Astrocyte (in vitro differentiated cells and primary cell): Measurements from ENCODE around the gene PODN.

Experiments used
- EZH2 ChIP-seq: IDR thresholded peaks from 2 replicates; pipeline ENCODE4 v1.6.1; 2012; ENCODE audit warnings: mild to moderate bottlenecking, low read length, inconsistent platforms; ENCODE audit not compliant: insufficient read depth
- TF ChIP-seq, protein P1 (sequence below): IDR thresholded peaks from 2 replicates; pipeline ENCODE4 v1.5.1; 2011; ENCODE audit warnings: low read depth, mild to moderate bottlenecking, inconsistent platforms, low read length, moderate library complexity; ENCODE audit not compliant: insufficient read depth

DNA sequence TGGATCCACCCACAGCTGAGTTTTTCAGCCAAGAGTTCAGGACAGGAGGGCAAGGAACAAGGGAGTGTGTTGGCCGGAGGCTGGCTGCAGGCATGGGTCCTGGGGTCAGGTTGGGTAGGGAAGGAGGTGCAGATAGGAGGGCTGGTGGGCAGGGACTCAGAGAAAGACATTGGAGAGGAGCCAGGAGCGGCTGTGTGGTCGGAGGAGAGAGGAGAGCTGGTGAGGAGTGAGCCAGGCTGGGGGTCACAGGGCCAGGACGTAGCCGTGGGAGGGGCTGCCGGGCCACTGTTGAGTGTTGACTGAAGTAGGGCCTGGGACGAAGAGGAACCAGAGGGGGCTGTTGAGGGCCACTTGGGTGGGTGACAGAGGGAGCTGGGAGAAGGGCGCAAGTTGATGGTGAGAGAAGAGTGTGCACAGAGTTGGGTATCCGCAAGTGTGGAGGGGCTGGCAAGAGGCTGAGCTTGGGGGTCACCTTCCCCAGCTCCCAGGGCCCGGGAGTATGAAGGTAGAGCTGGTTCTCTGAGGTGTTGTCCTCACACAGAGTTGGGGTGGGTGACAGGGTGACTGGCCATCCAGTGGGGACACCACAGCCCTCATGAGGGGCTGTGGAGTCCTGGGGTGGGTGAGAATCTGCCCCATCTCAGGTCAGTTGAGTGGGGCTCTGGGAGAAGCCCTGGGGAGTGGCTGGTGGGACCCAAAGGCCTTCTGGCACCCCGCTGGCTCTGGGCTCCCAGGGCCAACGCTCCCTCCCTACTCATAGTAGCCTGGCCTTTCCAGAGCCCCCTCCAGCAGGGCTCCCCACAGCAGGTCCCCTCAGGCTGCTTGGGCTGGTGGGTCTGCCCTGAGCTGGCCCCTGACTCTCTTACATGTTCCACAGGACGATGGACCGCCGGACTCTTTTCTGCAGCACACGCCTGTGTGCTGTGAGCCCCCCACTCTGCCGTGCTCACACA lies 21.9 kb downstream of the PODN start:
- no peak for TF ChIP-seq EZH2
- TF ChIP-seq, protein P1, sequence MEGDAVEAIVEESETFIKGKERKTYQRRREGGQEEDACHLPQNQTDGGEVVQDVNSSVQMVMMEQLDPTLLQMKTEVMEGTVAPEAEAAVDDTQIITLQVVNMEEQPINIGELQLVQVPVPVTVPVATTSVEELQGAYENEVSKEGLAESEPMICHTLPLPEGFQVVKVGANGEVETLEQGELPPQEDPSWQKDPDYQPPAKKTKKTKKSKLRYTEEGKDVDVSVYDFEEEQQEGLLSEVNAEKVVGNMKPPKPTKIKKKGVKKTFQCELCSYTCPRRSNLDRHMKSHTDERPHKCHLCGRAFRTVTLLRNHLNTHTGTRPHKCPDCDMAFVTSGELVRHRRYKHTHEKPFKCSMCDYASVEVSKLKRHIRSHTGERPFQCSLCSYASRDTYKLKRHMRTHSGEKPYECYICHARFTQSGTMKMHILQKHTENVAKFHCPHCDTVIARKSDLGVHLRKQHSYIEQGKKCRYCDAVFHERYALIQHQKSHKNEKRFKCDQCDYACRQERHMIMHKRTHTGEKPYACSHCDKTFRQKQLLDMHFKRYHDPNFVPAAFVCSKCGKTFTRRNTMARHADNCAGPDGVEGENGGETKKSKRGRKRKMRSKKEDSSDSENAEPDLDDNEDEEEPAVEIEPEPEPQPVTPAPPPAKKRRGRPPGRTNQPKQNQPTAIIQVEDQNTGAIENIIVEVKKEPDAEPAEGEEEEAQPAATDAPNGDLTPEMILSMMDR: no peak
